Aorta (tissue), 5 donors: ENCODE data around the gene CD109. TPM values are rescaled to one million over a fixed set of nuclear protein-coding genes. Genes with fewer than 3 reads are reported as not detected.

Experiments
- ATAC-seq: fragments of 200-7000 bp; cut with Tn5 transposase; one replicate; pipeline ENCODE4 v1.9.1; 2022; ENCODE audit warnings: moderate library complexity; ENCODE audit not compliant: low FRiP score
- DNase-seq, 2 donors: peaks; one replicate each; pipeline ENCODE4 v3.0.0-alpha.2; 2020
- H3K27ac ChIP-seq, 2 donors: one replicate each; pipeline ENCODE4 v1.5.1; 2013; ENCODE audit warnings: low read length in 2 of 2, mild to moderate bottlenecking in 2 of 2, moderate library complexity in 2 of 2, control low read depth in 1 of 2, inconsistent platforms in 1 of 2, low read depth in 1 of 2
- H3K27me3 ChIP-seq, 2 donors: one replicate each; pipeline ENCODE4 v1.6.1; 2013; ENCODE audit warnings: control low read depth in 1 of 2, low read length in 1 of 2, mild to moderate bottlenecking in 1 of 2, moderate library complexity in 1 of 2; ENCODE audit not compliant: insufficient read depth in 2 of 2, control insufficient read depth in 1 of 2
- H3K36me3 ChIP-seq, 2 donors: one replicate each; pipeline ENCODE4 v1.6.1; 2013; ENCODE audit warnings: control low read depth in 1 of 2, low read length in 1 of 2, mild to moderate bottlenecking in 1 of 2; ENCODE audit not compliant: insufficient read depth in 2 of 2, control insufficient read depth in 1 of 2
- H3K4me1 ChIP-seq, 2 donors: one replicate each; pipeline ENCODE4 v1.6.1; 2013; ENCODE audit warnings: low read length in 2 of 2, control low read depth in 1 of 2, mild to moderate bottlenecking in 1 of 2, moderate library complexity in 1 of 2; ENCODE audit not compliant: insufficient read depth in 2 of 2, control insufficient read depth in 1 of 2
- H3K4me3 ChIP-seq, 2 donors: one replicate each; pipeline ENCODE4 v1.5.1; 2013; ENCODE audit warnings: low read length in 2 of 2, control low read depth in 1 of 2, mild to moderate bottlenecking in 1 of 2
- H3K9me3 ChIP-seq: one replicate; pipeline ENCODE4 v1.6.1; 2013; ENCODE audit warnings: mild to moderate bottlenecking, low read length; ENCODE audit not compliant: control insufficient read depth
- WGBS, 2 donors: extraction: QIAGEN DNeasy Blood & Tissue Kit; methylation state at CpG; one replicate each; pipeline ENCODE4 v1.1.7; 2013; 5-methylcytosine and 5-hydroxymethylcytosine counted together
- intact Hi-C, 2 donors: fragments of 100-400 bp; cut with DNase I; formaldehyde crosslinking; loops; one replicate each; pipeline versions ENCODE4 v1.14.2 to v1.15.0; 2022
- polyA plus RNA-seq, 2 donors: library from polyadenylated mRNA; stranded (reverse); fragments of 200-250 nt; gene quantifications; one replicate each; pipeline ENCODE4 v1.2.3, GENCODE V29; 2013
- total RNA-seq, 2 donors: library from RNA; stranded (reverse); fragmentation: NEBNext Ultra II Directional; extraction: Animal tissue kit (Norgen Biotek cat#: 25700); gene quantifications; one replicate each; pipeline ENCODE4 v1.2.1, GENCODE V29; 2021
- donor health status: healthy with polysubstance abuse.
- donor health status: Bipolar disorder and iron deficiency.
- donor health status: DM: no; HTN: no; CAD: no.
- donor health status: DM: no; HTN: no; CAD: no.
- donor health status: DM: yes; HTN: yes; CAD: no.

CD109 gene
- total and polyA plus RNA-seq, 4 donors = 1.9 to 29.8 (median 15.2) TPM

DNA sequence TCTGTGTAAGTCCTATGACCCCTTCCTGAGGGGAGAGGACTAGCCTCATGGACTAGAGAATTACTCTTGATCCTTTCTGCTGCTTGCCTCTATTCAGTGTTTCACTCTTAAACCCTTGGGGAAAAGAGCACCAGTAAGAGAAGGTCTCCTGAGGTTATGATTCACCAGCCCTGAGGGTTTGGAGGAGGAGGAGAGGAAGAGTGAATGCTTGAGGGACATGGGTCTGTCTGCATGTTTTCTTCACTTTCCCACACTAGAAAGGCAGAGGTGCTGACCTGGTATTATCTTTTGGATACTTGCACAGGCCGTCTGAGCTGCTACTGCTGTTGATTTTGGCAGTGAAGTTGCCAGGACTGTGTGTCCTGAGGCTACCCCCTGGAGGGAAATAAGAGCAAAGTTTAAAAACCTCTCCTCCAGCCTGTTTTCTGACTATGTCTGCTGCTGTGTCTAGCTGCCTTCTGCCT is 78.3 kb downstream of the CD109 start:
- Histone ChIP-seq H3K27me3 (no peaks in the 10 kb centered on the region), H3K9me3 (no peaks in the 10 kb centered on the region), H3K4me3 (no peak overlapping the region), H3K36me3 (no peaks in the 10 kb centered on the region), H3K4me1 (no peaks in the 10 kb centered on the region), H3K27ac (no peak overlapping the region)
- WGBS, 2 donors = 0 to 2% methylated on average over 1 of the region's 1 CpG
- ATAC-seq (no peak), DNase-seq (no peak)
- intact Hi-C loops = no loop called here

DNA sequence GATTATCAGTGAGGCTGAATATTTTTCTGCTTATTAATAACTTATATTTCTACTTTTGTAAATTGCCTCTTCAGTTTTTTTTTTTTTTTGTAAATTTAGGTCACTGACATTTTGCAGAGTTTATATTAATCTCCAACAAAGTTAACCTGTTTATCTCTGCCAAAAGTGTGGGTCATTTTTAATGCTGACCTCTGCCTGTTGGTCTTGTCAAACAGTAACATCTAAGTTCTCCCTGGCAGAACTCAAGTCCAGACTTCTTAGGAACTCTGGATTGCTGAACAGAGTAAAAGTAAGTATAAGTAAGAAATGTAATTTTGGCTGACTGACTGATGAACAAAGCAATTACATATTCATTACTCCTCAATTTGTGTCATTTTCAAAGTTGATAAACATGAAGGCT is 83.9 kb downstream of the CD109 start:
- Histone ChIP-seq H3K27ac (no peak overlapping the region), H3K4me3 (no peak overlapping the region), H3K27me3 (no peaks in the 10 kb centered on the region), H3K9me3 (no peaks in the 10 kb centered on the region), H3K4me1 (no peaks in the 10 kb centered on the region), H3K36me3 (no peaks in the 10 kb centered on the region)
- intact Hi-C loops = no loop called here
- ATAC-seq = no peak
- DNase-seq = no peak

DNA sequence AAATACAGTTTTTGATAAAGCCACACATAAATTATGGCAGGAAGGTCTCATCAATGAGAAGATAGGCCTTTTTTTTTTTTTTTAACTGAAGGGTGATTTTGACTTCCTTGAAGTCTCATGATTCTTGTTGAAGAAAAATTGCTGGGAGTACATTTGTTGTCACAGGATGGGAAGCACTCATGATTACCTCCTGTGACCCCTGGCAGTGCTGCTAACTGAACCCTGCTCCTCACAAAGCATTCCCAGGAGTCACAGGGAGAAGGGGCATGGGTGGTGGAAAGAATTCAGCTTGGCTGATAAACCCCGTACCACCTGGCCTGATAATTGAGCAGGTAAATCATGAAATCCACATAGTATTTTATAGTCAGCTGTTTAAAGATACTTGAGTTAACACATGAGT is 86.9 kb downstream of the CD109 start:
- 72 to 77% methylated on average over 1 of the region's 1 CpG for WGBS, 2 donors
- DNase-seq (no peak), ATAC-seq (no peak)
- Histone ChIP-seq H3K27ac (no peak overlapping the region), H3K9me3 (no peaks in the 10 kb centered on the region), H3K36me3 (no peaks in the 10 kb centered on the region), H3K4me1 (no peaks in the 10 kb centered on the region), H3K27me3 (no peaks in the 10 kb centered on the region), H3K4me3 (no peak overlapping the region)
- intact Hi-C loops = no loop called here

DNA sequence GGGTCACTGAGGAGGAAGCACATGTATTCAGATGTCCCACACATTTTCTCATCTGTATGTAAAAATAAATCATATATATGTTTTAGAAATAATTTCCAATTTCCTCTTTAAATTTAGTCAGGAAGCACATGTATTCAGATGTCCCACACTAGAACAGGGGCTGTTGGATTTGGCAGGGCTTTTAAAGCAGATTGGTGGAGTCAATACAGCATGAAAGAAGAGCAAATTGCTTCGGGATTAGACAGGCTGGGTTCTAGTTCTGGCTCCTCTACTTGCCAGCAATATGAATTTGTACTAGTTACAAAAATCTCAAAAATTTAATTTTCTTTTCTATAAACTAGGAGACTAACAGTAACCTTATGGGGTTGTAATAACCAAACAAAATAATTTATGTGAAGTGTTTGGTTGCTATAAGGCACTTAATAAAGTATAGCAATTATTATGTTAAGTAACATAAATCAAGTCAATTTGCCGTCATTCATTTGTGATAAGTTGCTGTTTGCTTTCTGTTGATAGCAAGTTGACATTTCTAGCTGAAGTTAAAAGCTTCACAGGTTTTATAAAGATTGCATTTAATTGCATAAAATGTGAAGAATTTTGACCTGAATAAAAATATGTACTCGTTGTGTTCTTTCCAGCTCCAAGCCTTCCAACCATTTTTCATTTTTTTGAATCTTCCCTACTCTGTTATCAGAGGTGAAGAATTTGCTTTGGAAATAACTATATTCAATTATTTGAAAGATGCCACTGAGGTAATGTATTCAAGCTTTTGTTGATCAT is 88.9 kb downstream of the CD109 start:
- Histone ChIP-seq H3K36me3 (no peaks in the 10 kb centered on the region), H3K9me3 (no peaks in the 10 kb centered on the region), H3K4me3 (no peak overlapping the region), H3K27ac (no peak overlapping the region), H3K4me1 (no peaks in the 10 kb centered on the region), H3K27me3 (no peaks in the 10 kb centered on the region)
- no peak for DNase-seq
- WGBS, 2 donors = 74 to 76% methylated on average over 3 of the region's 3 CpGs
- intact Hi-C loops = no loop called here
- ATAC-seq = no peak

DNA sequence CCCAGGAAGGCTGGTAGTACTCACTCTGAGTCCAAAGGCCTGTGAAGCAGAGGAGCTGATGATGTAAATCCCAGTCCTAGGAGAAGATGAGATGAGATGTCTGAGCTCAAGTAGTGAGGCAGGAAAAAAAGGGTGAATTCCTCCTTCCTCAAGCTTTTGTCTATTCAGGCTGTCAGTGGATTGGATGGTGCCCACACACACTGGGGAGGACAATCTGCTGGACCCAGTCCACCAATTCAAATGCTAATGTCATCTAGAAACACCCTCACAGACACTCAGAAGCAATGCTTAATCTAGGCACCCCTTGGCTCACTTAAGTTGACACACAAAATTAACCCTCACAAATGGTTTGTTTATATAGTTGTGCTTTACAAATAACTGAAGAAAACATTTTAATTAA is 94.6 kb downstream of the CD109 start:
- peaks cover 0 to 5% of the 10 kb centered on the region in 2 donors for H3K36me3 ChIP-seq
- no peaks in the 10 kb centered on the region for H3K27me3 ChIP-seq
- no peak for ATAC-seq
- intact Hi-C loops = no loop called here
- no peaks in the 10 kb centered on the region for H3K9me3 ChIP-seq
- DNase-seq = no peak
- H3K4me1 ChIP-seq = no peaks in the 10 kb centered on the region
- no peak overlapping the region for H3K27ac ChIP-seq
- no peak overlapping the region for H3K4me3 ChIP-seq

DNA sequence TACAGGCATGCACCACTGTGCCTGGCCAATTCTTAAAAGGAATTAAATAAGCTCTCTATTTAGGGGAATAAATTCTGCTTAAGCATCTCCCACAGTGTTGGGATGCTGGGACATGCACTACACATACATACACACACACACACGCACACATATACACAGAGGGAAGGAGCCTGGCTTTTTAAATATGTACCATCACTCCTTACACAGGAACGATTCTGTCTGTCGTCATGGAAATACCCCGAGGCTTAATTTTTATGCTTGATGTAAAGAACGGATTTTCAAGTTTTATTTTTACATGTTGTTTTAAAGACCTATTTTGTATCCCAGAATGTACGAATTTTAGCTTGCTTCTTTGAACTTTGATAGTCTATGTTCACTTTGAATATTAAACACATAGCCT is 95.3 kb downstream of the CD109 start:
- no peaks in the 10 kb centered on the region for H3K4me1 ChIP-seq
- H3K36me3 ChIP-seq = peaks cover 0 to 5% of the 10 kb centered on the region in 2 donors
- no peak for ATAC-seq
- H3K27me3 ChIP-seq = no peaks in the 10 kb centered on the region
- no peak overlapping the region for H3K4me3 ChIP-seq
- H3K9me3 ChIP-seq = no peaks in the 10 kb centered on the region
- no peak overlapping the region for H3K27ac ChIP-seq
- no peak for DNase-seq
- WGBS, 2 donors = 30 to 40% methylated on average over 6 of the region's 6 CpGs
- intact Hi-C loops = no loop called here

DNA sequence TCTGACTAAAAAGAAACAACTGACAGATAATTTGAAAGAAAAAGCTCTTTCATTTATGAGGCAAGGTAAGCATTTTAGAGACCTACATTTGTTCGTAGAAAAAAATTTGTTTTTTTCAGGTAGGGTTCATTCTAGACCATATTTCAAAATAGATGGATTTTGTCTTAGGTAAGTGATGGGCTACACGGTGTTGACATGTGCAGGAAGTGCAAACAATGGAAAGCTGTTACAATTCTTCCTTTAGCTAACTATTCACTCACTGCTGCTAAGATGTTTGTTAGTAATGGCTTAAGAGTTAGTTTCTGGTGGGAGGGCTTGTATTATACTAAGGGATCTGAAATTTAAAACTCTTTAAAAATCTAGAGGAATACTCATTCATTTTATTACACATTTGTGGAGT is 96.7 kb downstream of the CD109 start:
- no peaks in the 10 kb centered on the region for H3K27me3 ChIP-seq
- DNase-seq = no peak
- no peaks in the 10 kb centered on the region for H3K4me1 ChIP-seq
- ATAC-seq = no peak
- 92 to 94% methylated on average over 2 of the region's 2 CpGs for WGBS, 2 donors
- intact Hi-C loops = no loop called here
- H3K27ac ChIP-seq = no peak overlapping the region
- peaks cover 0 to 5% of the 10 kb centered on the region in 2 donors for H3K36me3 ChIP-seq
- H3K4me3 ChIP-seq = no peak overlapping the region
- no peaks in the 10 kb centered on the region for H3K9me3 ChIP-seq

DNA sequence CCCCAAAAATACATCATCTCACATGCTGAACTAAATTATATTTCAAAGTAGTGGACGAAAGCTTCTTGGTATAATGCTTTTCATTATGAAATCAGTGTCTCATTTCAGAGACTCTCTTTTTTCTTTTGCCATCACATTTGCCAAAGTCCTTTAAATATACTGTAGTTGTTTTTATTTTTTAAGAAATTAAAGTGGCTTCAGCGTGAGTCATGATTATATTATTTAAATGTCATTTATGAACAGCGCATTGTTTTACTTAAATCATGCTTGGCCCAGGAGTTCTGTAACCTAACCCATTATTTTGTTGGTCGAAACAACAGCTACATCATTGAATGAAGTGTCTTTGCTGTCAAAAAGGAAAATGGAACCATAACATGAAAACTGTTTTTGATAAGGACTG is 100.9 kb downstream of the CD109 start:
- WGBS, 2 donors = 78 to 86% methylated on average over 4 of the region's 4 CpGs
- Histone ChIP-seq H3K4me1 (no peaks in the 10 kb centered on the region), H3K4me3 (no peak overlapping the region), H3K27me3 (no peaks in the 10 kb centered on the region), H3K9me3 (no peaks in the 10 kb centered on the region), H3K36me3 (peaks cover 0 to 2% of the 10 kb centered on the region in 2 donors), H3K27ac (no peak overlapping the region)
- intact Hi-C loops = no loop called here
- ATAC-seq (no peak), DNase-seq (no peak)

DNA sequence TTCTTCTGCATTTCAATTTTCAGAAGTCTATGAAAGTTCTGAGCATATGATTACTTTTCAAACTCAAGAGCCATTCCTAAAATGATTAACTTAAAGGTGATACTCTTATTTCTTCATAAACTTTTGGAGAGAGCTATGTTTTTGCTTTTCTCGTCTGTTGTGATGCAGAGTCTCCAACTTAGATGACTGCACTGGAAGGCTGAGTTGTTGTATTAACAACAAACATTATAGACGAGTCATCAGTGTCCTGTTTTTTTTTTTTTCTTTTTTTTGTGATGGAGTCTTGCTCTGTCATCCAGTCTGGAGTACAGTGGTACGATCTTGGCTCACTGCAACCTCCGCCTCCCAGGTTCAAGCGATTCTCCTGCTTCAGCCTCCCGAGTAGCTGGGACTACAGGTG is 101.9 kb downstream of the CD109 start:
- no peak for DNase-seq
- no peak overlapping the region for H3K27ac ChIP-seq
- no peaks in the 10 kb centered on the region for H3K9me3 ChIP-seq
- intact Hi-C loops = no loop called here
- 92 to 96% methylated on average over 6 of the region's 6 CpGs for WGBS, 2 donors
- no peaks in the 10 kb centered on the region for H3K4me1 ChIP-seq
- no peak for ATAC-seq
- H3K27me3 ChIP-seq = no peaks in the 10 kb centered on the region
- H3K4me3 ChIP-seq = no peak overlapping the region
- peaks cover 0 to 2% of the 10 kb centered on the region in 2 donors for H3K36me3 ChIP-seq
